H54 (cell line): ENCODE measurements around the gene PLCB1.
"Not testable (repeated sequence)": the region's sequence is repeated elsewhere in the genome, so short reads cannot be mapped to it uniquely, and the experiment has no call there.

Experiments
- DNase-seq: peaks from one replicate; pipeline ENCODE4 v3.0.0; 2011; ENCODE audit warnings: low spot score, mixed read lengths; ENCODE audit not compliant: insufficient read length
- FAIRE-seq: peaks from 3 replicates; lab custom pipeline; 2011; peaks lifted over from hg19 to GRCh38; lab: Jason Lieb, UNC
- POLR2A ChIP-seq: IDR thresholded peaks from 2 replicates; pipeline ENCODE4 v1.6.1; 2011; ENCODE audit warnings: low read depth, mild to moderate bottlenecking, low read length

PLCB1 gene

GRCh38 chr20:8155812-8156211, 23.7 kb downstream of the PLCB1 start:
- FAIRE-seq (no peak), DNase-seq (no peak)
- no peak for TF ChIP-seq POLR2A

- DNase-seq (no peak), FAIRE-seq (no peak)
- no peak for TF ChIP-seq POLR2A
Observed at GRCh38 chr20:8156235-8157079, 24.4 kb downstream of the PLCB1 start.

GRCh38 chr20:8159217-8159616, 27.2 kb downstream of the PLCB1 start:
- not testable (repeated sequence) for DNase-seq, FAIRE-seq

GRCh38 chr20:8161264-8162071, 29.4 kb downstream of the PLCB1 start:
- DNase-seq, result no peak
- FAIRE-seq, result no peak
- no peak for TF ChIP-seq POLR2A

GRCh38 chr20:8162610-8163009, 30.5 kb downstream of the PLCB1 start:
- no peak for DNase-seq
- no peak for TF ChIP-seq POLR2A
- no peak for FAIRE-seq

- DNase-seq (no peak), FAIRE-seq (no peak)
- no peak for TF ChIP-seq POLR2A
Observed at GRCh38 chr20:8163543-8163942, 31.5 kb downstream of the PLCB1 start.

- no peak for DNase-seq
- no peak for TF ChIP-seq POLR2A
- FAIRE-seq, result no peak
Observed at GRCh38 chr20:8166730-8167129, 34.7 kb downstream of the PLCB1 start.

GRCh38 chr20:8168785-8169288, 36.8 kb downstream of the PLCB1 start:
- TF ChIP-seq POLR2A, result no peak

GRCh38 chr20:8170921-8171320, 38.9 kb downstream of the PLCB1 start:
- no peak for TF ChIP-seq POLR2A
- DNase-seq (no peak), FAIRE-seq (no peak)

More at GRCh38 chr20:8168785-8169288, 36.8 kb downstream of the PLCB1 start:
- DNase-seq (no peak), FAIRE-seq (no peak)

- TF ChIP-seq POLR2A, result no peak
- DNase-seq (no peak), FAIRE-seq (no peak)
Observed at GRCh38 chr20:8172191-8172590, 40.1 kb downstream of the PLCB1 start.

- DNase-seq (no peak), FAIRE-seq (no peak)
- TF ChIP-seq POLR2A, result no peak
Observed at GRCh38 chr20:8175741-8176675, 43.9 kb downstream of the PLCB1 start.

- no peak for FAIRE-seq
- DNase-seq, result no peak
- TF ChIP-seq POLR2A, result no peak
Observed at GRCh38 chr20:8183526-8183925, 51.5 kb downstream of the PLCB1 start.

- FAIRE-seq, result no peak
- no peak for TF ChIP-seq POLR2A
- DNase-seq, result no peak
Observed at GRCh38 chr20:8187740-8188139, 55.7 kb downstream of the PLCB1 start.
